SK-N-SH treated with all-trans-retinoic acid at 6 μM for 48 hours (cell line): ENCODE results near the gene SMIM24.

ENCODE experiments used
- ATAC-seq: fragments of 200-7000 bp; cut with Tn5 transposase; 3 replicates; pipeline ENCODE4 v1.9.1; 2020; ENCODE audit warnings: mild to moderate bottlenecking, moderate library complexity
- ARNTL ChIP-seq: fragments of 450-650 bp; formaldehyde crosslinking; IDR thresholded peaks from 2 replicates; pipeline ENCODE4 v1.5.0; 2020; ENCODE audit warnings: low read depth, mild to moderate bottlenecking, moderate library complexity, borderline replicate concordance
- BACH2 ChIP-seq: fragments of 250-450 bp; sonication (Bioruptor Pico); IDR thresholded peaks from 2 replicates; pipeline ENCODE4 v1.9.0; 2021; ENCODE audit warnings: mild to moderate bottlenecking, borderline replicate concordance
- CSDC2 ChIP-seq: fragments of 250-450 bp; sonication (Bioruptor Pico); IDR thresholded peaks from 2 replicates; pipeline ENCODE4 v1.5.0; 2020; ENCODE audit warnings: mild to moderate bottlenecking, moderate library complexity
- ESRRG ChIP-seq: fragments of 250-450 bp; sonication (Bioruptor Pico); IDR thresholded peaks from 2 replicates; pipeline ENCODE4 v1.6.1; 2021; ENCODE audit warnings: mild to moderate bottlenecking
- GLIS3 ChIP-seq: fragments of 250-450 bp; sonication (Bioruptor Pico); IDR thresholded peaks from 2 replicates; pipeline ENCODE4 v1.5.0; 2020; ENCODE audit warnings: mild to moderate bottlenecking, moderate library complexity
- ISL1 ChIP-seq: fragments of 250-450 bp; sonication (Bioruptor Pico); IDR thresholded peaks from 2 replicates; pipeline ENCODE4 v2.1.2; 2022; ENCODE audit warnings: mild to moderate bottlenecking, moderate library complexity
- TCF4 ChIP-seq: fragments of 250-450 bp; sonication (Bioruptor Pico); IDR thresholded peaks from 2 replicates; pipeline ENCODE4 v1.8.0; 2021; ENCODE audit warnings: mild to moderate bottlenecking, moderate library complexity, borderline replicate concordance
- TOX ChIP-seq: fragments of 250-450 bp; sonication (Bioruptor Pico); IDR thresholded peaks from 2 replicates; pipeline ENCODE4 v1.8.0; 2021; ENCODE audit warnings: mild to moderate bottlenecking, moderate library complexity, borderline replicate concordance
- ZC3H10 ChIP-seq: fragments of 250-450 bp; sonication (Bioruptor Pico); IDR thresholded peaks from 2 replicates; pipeline ENCODE4 v1.5.1; 2021; ENCODE audit warnings: mild to moderate bottlenecking, moderate library complexity
- ZFP3 ChIP-seq: fragments of 250-450 bp; sonication (Bioruptor Pico); IDR thresholded peaks from 2 replicates; pipeline ENCODE4 v1.5.0; 2020; ENCODE audit warnings: mild to moderate bottlenecking, moderate library complexity
- ZFP30 ChIP-seq: fragments of 450-650 bp; formaldehyde crosslinking; IDR thresholded peaks from 2 replicates; pipeline ENCODE4 v1.5.0; 2022; ENCODE audit warnings: mild to moderate bottlenecking, moderate library complexity
- ZNF565 ChIP-seq: fragments of 450-650 bp; formaldehyde crosslinking; conservative IDR thresholded peaks from 2 replicates; pipeline ENCODE4 v1.5.0; 2020; ENCODE audit warnings: low read depth, mild to moderate bottlenecking, moderate library complexity
- ZNF70 ChIP-seq: fragments of 450-650 bp; formaldehyde crosslinking; IDR thresholded peaks from 2 replicates; pipeline ENCODE4 v1.5.0; 2020; ENCODE audit warnings: mild to moderate bottlenecking, moderate library complexity
- ZNF8 ChIP-seq: fragments of 450-650 bp; formaldehyde crosslinking; IDR thresholded peaks from 2 replicates; pipeline ENCODE4 v1.5.0; 2020; ENCODE audit warnings: mild to moderate bottlenecking, moderate library complexity
- TF ChIP-seq, protein P1 (sequence below): fragments of 250-450 bp; sonication (Bioruptor Pico); IDR thresholded peaks from 2 replicates; pipeline ENCODE4 v1.5.1; 2020; ENCODE audit warnings: low read depth, mild to moderate bottlenecking, moderate library complexity
- TF ChIP-seq, protein P2 (sequence below): fragments of 250-450 bp; sonication (Bioruptor Pico); IDR thresholded peaks from 2 replicates; pipeline ENCODE4 v1.5.0; 2020; ENCODE audit warnings: mild to moderate bottlenecking, moderate library complexity
- TF ChIP-seq, protein P3 (sequence below): fragments of 250-450 bp; sonication (Bioruptor Pico); IDR thresholded peaks from 2 replicates; pipeline ENCODE4 v1.8.0; 2020; ENCODE audit warnings: mild to moderate bottlenecking, moderate library complexity, borderline replicate concordance
- TF ChIP-seq, protein P4 (sequence below): fragments of 250-450 bp; sonication (Bioruptor Pico); IDR thresholded peaks from 2 replicates; pipeline ENCODE4 v1.5.1; 2021; ENCODE audit warnings: mild to moderate bottlenecking, moderate library complexity
- TF ChIP-seq, protein P5 (sequence below): fragments of 250-450 bp; sonication (Bioruptor Pico); IDR thresholded peaks from 2 replicates; pipeline ENCODE4 v1.8.0; 2021; ENCODE audit warnings: low read depth, mild to moderate bottlenecking, moderate library complexity, borderline replicate concordance

The SMIM24 gene

DNA sequence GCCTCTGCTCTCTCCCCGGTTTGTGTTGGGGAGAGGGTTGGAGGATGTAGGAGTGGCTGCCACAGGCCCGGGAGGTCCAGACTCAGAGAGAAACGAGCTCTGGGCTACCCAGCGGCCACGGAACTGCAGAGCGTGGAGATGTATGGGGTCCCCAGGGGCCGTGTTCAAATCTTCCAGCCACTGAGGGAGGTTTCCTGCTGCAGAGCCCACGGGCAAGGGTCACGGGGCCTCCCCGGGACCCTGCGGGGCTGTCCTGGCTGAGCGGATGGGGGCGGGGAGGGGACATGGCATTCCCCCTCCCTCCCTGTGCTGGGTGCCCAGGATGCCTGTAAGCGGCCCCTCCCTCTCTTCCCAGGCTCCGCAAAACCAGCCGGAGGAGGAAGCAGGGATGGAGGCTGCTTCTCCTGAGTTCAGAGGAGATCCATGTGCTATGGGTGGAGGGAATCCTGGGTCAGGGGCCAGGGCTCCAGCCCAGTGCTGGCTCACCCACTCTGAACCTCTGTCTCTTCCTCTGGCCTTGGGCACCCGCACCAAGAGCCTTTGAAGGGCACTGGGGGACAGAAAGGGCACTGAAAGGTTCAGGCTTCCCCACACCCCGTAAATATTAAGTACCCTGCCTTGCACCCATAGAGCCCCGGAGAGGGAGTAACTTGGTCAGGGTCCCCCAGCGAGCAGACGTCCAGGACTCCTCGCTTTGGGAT is 22.6 kb downstream of the SMIM24 start:
- ATAC-seq = no peak
- TF ChIP-seq, protein P1, sequence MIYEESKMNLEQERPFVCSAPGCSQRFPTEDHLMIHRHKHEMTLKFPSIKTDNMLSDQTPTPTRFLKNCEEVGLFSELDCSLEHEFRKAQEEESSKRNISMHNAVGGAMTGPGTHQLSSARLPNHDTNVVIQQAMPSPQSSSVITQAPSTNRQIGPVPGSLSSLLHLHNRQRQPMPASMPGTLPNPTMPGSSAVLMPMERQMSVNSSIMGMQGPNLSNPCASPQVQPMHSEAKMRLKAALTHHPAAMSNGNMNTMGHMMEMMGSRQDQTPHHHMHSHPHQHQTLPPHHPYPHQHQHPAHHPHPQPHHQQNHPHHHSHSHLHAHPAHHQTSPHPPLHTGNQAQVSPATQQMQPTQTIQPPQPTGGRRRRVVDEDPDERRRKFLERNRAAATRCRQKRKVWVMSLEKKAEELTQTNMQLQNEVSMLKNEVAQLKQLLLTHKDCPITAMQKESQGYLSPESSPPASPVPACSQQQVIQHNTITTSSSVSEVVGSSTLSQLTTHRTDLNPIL (CRISPR knock-in tag) = no peak
- TF ChIP-seq, protein P2, sequence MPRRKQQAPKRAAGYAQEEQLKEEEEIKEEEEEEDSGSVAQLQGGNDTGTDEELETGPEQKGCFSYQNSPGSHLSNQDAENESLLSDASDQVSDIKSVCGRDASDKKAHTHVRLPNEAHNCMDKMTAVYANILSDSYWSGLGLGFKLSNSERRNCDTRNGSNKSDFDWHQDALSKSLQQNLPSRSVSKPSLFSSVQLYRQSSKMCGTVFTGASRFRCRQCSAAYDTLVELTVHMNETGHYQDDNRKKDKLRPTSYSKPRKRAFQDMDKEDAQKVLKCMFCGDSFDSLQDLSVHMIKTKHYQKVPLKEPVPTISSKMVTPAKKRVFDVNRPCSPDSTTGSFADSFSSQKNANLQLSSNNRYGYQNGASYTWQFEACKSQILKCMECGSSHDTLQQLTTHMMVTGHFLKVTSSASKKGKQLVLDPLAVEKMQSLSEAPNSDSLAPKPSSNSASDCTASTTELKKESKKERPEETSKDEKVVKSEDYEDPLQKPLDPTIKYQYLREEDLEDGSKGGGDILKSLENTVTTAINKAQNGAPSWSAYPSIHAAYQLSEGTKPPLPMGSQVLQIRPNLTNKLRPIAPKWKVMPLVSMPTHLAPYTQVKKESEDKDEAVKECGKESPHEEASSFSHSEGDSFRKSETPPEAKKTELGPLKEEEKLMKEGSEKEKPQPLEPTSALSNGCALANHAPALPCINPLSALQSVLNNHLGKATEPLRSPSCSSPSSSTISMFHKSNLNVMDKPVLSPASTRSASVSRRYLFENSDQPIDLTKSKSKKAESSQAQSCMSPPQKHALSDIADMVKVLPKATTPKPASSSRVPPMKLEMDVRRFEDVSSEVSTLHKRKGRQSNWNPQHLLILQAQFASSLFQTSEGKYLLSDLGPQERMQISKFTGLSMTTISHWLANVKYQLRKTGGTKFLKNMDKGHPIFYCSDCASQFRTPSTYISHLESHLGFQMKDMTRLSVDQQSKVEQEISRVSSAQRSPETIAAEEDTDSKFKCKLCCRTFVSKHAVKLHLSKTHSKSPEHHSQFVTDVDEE (CRISPR knock-in tag) = no peak
- TF ChIP-seq, protein P3, sequence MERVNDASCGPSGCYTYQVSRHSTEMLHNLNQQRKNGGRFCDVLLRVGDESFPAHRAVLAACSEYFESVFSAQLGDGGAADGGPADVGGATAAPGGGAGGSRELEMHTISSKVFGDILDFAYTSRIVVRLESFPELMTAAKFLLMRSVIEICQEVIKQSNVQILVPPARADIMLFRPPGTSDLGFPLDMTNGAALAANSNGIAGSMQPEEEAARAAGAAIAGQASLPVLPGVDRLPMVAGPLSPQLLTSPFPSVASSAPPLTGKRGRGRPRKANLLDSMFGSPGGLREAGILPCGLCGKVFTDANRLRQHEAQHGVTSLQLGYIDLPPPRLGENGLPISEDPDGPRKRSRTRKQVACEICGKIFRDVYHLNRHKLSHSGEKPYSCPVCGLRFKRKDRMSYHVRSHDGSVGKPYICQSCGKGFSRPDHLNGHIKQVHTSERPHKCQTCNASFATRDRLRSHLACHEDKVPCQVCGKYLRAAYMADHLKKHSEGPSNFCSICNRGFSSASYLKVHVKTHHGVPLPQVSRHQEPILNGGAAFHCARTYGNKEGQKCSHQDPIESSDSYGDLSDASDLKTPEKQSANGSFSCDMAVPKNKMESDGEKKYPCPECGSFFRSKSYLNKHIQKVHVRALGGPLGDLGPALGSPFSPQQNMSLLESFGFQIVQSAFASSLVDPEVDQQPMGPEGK = no peak
- TF ChIP-seq, protein P4, sequence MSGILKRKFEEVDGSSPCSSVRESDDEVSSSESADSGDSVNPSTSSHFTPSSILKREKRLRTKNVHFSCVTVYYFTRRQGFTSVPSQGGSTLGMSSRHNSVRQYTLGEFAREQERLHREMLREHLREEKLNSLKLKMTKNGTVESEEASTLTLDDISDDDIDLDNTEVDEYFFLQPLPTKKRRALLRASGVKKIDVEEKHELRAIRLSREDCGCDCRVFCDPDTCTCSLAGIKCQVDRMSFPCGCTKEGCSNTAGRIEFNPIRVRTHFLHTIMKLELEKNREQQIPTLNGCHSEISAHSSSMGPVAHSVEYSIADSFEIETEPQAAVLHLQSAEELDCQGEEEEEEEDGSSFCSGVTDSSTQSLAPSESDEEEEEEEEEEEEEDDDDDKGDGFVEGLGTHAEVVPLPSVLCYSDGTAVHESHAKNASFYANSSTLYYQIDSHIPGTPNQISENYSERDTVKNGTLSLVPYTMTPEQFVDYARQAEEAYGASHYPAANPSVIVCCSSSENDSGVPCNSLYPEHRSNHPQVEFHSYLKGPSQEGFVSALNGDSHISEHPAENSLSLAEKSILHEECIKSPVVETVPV = no peak
- TF ChIP-seq TCF4 (CRISPR knock-in tag) = no peak
- no peak for TF ChIP-seq GLIS3 (CRISPR knock-in tag)
- TF ChIP-seq ESRRG = no peak
- no peak for TF ChIP-seq ZC3H10 (CRISPR knock-in tag)
- no peak for TF ChIP-seq ISL1 (CRISPR knock-in tag)
- TF ChIP-seq, protein P5, sequence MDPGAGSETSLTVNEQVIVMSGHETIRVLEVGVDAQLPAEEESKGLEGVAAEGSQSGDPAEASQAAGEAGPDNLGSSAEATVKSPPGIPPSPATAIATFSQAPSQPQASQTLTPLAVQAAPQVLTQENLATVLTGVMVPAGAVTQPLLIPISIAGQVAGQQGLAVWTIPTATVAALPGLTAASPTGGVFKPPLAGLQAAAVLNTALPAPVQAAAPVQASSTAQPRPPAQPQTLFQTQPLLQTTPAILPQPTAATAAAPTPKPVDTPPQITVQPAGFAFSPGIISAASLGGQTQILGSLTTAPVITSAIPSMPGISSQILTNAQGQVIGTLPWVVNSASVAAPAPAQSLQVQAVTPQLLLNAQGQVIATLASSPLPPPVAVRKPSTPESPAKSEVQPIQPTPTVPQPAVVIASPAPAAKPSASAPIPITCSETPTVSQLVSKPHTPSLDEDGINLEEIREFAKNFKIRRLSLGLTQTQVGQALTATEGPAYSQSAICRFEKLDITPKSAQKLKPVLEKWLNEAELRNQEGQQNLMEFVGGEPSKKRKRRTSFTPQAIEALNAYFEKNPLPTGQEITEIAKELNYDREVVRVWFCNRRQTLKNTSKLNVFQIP (CRISPR knock-in tag) = no peak
- no peak for TF ChIP-seq BACH2
- no peak for TF ChIP-seq ARNTL (CRISPR knock-in tag)
- no peak for TF ChIP-seq CSDC2 (CRISPR knock-in tag)
- no peak for TF ChIP-seq ZNF8 (CRISPR knock-in tag)
- TF ChIP-seq ZNF70 = no peak
- no peak for TF ChIP-seq TOX (CRISPR knock-in tag)

DNA sequence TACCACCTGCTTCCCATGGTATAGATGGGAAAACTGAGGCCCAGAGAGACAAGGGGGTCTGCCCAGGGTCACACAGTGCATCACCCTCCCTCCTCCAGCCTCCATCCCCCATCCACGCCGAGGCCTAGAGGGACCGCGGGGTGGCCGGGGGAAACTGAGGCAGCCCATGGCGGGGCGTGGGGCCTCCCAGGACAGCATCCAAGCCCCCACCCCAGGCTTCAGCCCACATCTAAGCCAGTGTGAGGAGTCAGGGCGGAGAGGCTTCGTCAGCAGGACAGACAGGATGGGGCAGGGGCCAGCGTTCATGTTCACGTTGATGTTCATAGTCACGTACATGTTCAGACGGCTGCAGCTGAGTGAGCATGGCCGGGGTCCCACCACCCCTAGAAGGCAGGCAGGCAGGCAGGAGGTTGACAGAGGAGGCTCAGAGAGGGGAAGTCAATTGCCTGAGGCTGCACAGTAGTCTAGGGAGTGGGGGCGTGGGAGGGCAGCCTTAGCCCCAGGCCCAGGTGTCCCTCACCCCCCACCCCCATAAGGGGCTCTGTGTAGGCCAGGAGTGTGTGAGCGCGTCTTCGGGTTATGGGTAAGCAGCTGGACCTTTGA is 23.3 kb downstream of the SMIM24 start:
- no peak for ATAC-seq
- TF ChIP-seq, protein P4 = no peak
- TF ChIP-seq CSDC2 (CRISPR knock-in tag) (no peak), ZNF8 (CRISPR knock-in tag) (no peak), ZFP3 (CRISPR knock-in tag) (no peak), ZFP30 (no peak), ZNF565 (CRISPR knock-in tag) (no peak), ARNTL (CRISPR knock-in tag) (no peak)
